Activated CD4-positive, alpha-beta memory T cell treated with anti-CD3 and anti-CD28 coated beads for 36 hours (primary cell): ENCODE results near the gene NEK3. TPM values are rescaled to one million over a fixed set of nuclear protein-coding genes. Genes with fewer than 3 reads are reported as not detected.
"Not testable (repeated sequence)": the region's sequence is repeated elsewhere in the genome, so short reads cannot be mapped to it uniquely, and the experiment has no call there.

Source experiments
- CTCF ChIA-PET: fragments of 350-600 bp; sonication (Branson Sonifier 250); formaldehyde crosslinking; loops from one replicate; lab custom pipeline; 2021; ENCODE audit warnings: antibody characterized with exemption, inconsistent platforms; lab: Charles Lee
- POLR2A ChIA-PET: fragments of 350-600 bp; sonication (Branson Sonifier 250); formaldehyde crosslinking; loops from one replicate; lab custom pipeline; 2021; ENCODE audit warnings: antibody characterized with exemption; lab: Charles Lee
- DNase-seq: peaks from one replicate; pipeline ENCODE4 v3.0.0-alpha.2; 2020
- H3K27ac Mint-ChIP-seq: one replicate; pipeline ENCODE4 v1.8.0; 2021; ENCODE audit warnings: mixed read lengths
- H3K27me3 Mint-ChIP-seq: one replicate; pipeline ENCODE4 v1.8.0; 2021; ENCODE audit warnings: mixed read lengths
- H3K36me3 Mint-ChIP-seq: one replicate; pipeline ENCODE4 v1.8.0; 2021; ENCODE audit warnings: mixed read lengths
- H3K4me1 Mint-ChIP-seq: one replicate; pipeline ENCODE4 v1.8.0; 2021; ENCODE audit warnings: low read depth, mixed read lengths
- H3K4me3 Mint-ChIP-seq: one replicate; pipeline ENCODE4 v1.8.0; 2021; ENCODE audit warnings: mild to moderate bottlenecking, mixed read lengths
- H3K9me3 Mint-ChIP-seq: one replicate; pipeline ENCODE4 v1.8.0; 2021; ENCODE audit warnings: mixed read lengths
- intact Hi-C: fragments of 100-400 bp; cut with micrococcal nuclease; formaldehyde crosslinking; loops from one replicate; pipeline ENCODE4 v1.15.1; 2023
- total RNA-seq, 2 experiments: library from RNA; stranded (reverse); gene quantifications; one replicate each; pipeline ENCODE4 v1.2.3, GENCODE V29; 2021

Gene NEK3
- total RNA-seq, 2 experiments from 2014 or later = 11.0 to 12.9 TPM

- H3K36me3 Mint-ChIP-seq, H3K9me3 Mint-ChIP-seq, POLR2A ChIA-PET, H3K27me3 Mint-ChIP-seq, DNase-seq: not testable (repeated sequence)
- Mint-ChIP-seq H3K27ac (peak overlapping the region; percentile 91), H3K4me3 (peak overlapping the region; percentile 97), H3K4me1 (peaks cover 22% of the 10 kb centered on the region)
- CTCF ChIA-PET = interaction anchor here (0.5 to 1.3 kb wide), 3 partner anchors 13 to 257 kb away, joined by 3 to 9 read pairs (median 5); partner anchors contain the start of gene VPS36
- intact Hi-C loops = loop anchor here (1.0 to 10.0 kb wide), 8 partner anchors 34 to 1281 kb away; partner anchors contain the start of genes ALG11, CKAP2, INTS6 and NEK3
Measured at GRCh38 chr13:52193587-52194183, 34.3 kb upstream of the NEK3 start.

- peaks cover 25% of the 10 kb centered on the region for H3K4me1 Mint-ChIP-seq
- intact Hi-C loops, CTCF ChIA-PET, H3K36me3 Mint-ChIP-seq, H3K27me3 Mint-ChIP-seq, H3K9me3 Mint-ChIP-seq, H3K4me3 Mint-ChIP-seq, POLR2A ChIA-PET: not testable (repeated sequence)
- DNase-seq = peak; percentile 29
- peak overlapping the region; percentile 51 for H3K27ac Mint-ChIP-seq
Measured at GRCh38 chr13:52187424-52188187, 28.2 kb upstream of the NEK3 start.

- H3K4me1 Mint-ChIP-seq = peaks cover 22% of the 10 kb centered on the region
- peak overlapping the region; percentile 51 for H3K27ac Mint-ChIP-seq
- CTCF ChIA-PET = no interaction called here
Measured at GRCh38 chr13:52187029-52187423, 27.6 kb upstream of the NEK3 start.

GRCh38 chr13:52181316-52181954 lies 22.0 kb upstream of the NEK3 start:
- CTCF ChIA-PET, DNase-seq, POLR2A ChIA-PET, H3K27me3 Mint-ChIP-seq, H3K9me3 Mint-ChIP-seq, H3K4me3 Mint-ChIP-seq, H3K27ac Mint-ChIP-seq, H3K4me1 Mint-ChIP-seq, intact Hi-C loops: not testable (repeated sequence)
- H3K36me3 Mint-ChIP-seq = peaks cover 19% of the 10 kb centered on the region

More at GRCh38 chr13:52187029-52187423, 27.6 kb upstream of the NEK3 start:
- Mint-ChIP-seq H3K36me3 (peaks cover 8% of the 10 kb centered on the region), H3K4me3 (no peak overlapping the region), H3K27me3 (no peaks in the 10 kb centered on the region), H3K9me3 (no peaks in the 10 kb centered on the region)
- POLR2A ChIA-PET = no interaction called here
- intact Hi-C loops = no loop called here
- no peak for DNase-seq

GRCh38 chr13:52179925-52180324 lies 20.5 kb upstream of the NEK3 start:
- CTCF ChIA-PET = interaction anchor here (1.2 kb wide), 1 partner anchor 9 kb away, joined by 3 read pairs; no protein-coding TSS in a partner anchor
- H3K9me3 Mint-ChIP-seq = no peaks in the 10 kb centered on the region
- POLR2A ChIA-PET = no interaction called here
- no peak overlapping the region for H3K27ac Mint-ChIP-seq
- H3K36me3 Mint-ChIP-seq = peaks cover 21% of the 10 kb centered on the region
- H3K4me3 Mint-ChIP-seq = no peak overlapping the region
- DNase-seq = no peak
- intact Hi-C loops = no loop called here
- no peaks in the 10 kb centered on the region for H3K4me1 Mint-ChIP-seq
- H3K27me3 Mint-ChIP-seq = no peaks in the 10 kb centered on the region

GRCh38 chr13:52177276-52177675 lies 17.9 kb upstream of the NEK3 start:
- H3K9me3 Mint-ChIP-seq = no peaks in the 10 kb centered on the region
- intact Hi-C loops = no loop called here
- ChIA-PET CTCF (no interaction called here), POLR2A (interaction anchor here (0.7 kb wide), 1 partner anchor 789 kb away, joined by 3 read pairs; no protein-coding TSS in a partner anchor)
- H3K27me3 Mint-ChIP-seq = no peaks in the 10 kb centered on the region
- H3K36me3 Mint-ChIP-seq = peaks cover 17% of the 10 kb centered on the region
- no peak overlapping the region for H3K4me3 Mint-ChIP-seq
- peaks cover 8% of the 10 kb centered on the region for H3K4me1 Mint-ChIP-seq
- DNase-seq = no peak
- no peak overlapping the region for H3K27ac Mint-ChIP-seq

GRCh38 chr13:52173970-52174369 lies 14.6 kb upstream of the NEK3 start:
- intact Hi-C loops, DNase-seq, H3K27me3 Mint-ChIP-seq, POLR2A ChIA-PET, H3K4me1 Mint-ChIP-seq, H3K9me3 Mint-ChIP-seq, H3K4me3 Mint-ChIP-seq: not testable (repeated sequence)
- Mint-ChIP-seq H3K36me3 (peaks cover 13% of the 10 kb centered on the region), H3K27ac (peak overlapping the region; percentile 9)
- CTCF ChIA-PET = interaction anchor here (0.8 kb wide), 1 partner anchor 17 kb away, joined by 3 read pairs; no protein-coding TSS in a partner anchor

GRCh38 chr13:52173373-52173772 lies 14.0 kb upstream of the NEK3 start:
- ChIA-PET POLR2A (no interaction called here), CTCF (interaction anchor here (0.8 kb wide), 2 partner anchors 16 to 21 kb away, joined by 3 read pairs; no protein-coding TSS in a partner anchor)
- no peak overlapping the region for H3K4me3 Mint-ChIP-seq
- H3K27ac Mint-ChIP-seq = peak overlapping the region; percentile 20
- peaks cover 8% of the 10 kb centered on the region for H3K4me1 Mint-ChIP-seq
- H3K9me3 Mint-ChIP-seq = no peaks in the 10 kb centered on the region
- H3K36me3 Mint-ChIP-seq = peaks cover 13% of the 10 kb centered on the region
- H3K27me3 Mint-ChIP-seq = no peaks in the 10 kb centered on the region
- intact Hi-C loops = no loop called here
- DNase-seq = no peak

GRCh38 chr13:52171686-52172085 lies 12.3 kb upstream of the NEK3 start:
- DNase-seq, intact Hi-C loops, H3K4me3 Mint-ChIP-seq, H3K9me3 Mint-ChIP-seq, H3K27ac Mint-ChIP-seq, POLR2A ChIA-PET, CTCF ChIA-PET, H3K4me1 Mint-ChIP-seq, H3K27me3 Mint-ChIP-seq: not testable (repeated sequence)
- peaks cover 11% of the 10 kb centered on the region for H3K36me3 Mint-ChIP-seq

GRCh38 chr13:52170828-52171391 lies 11.5 kb upstream of the NEK3 start:
- H3K36me3 Mint-ChIP-seq = peaks cover 17% of the 10 kb centered on the region
- H3K27me3 Mint-ChIP-seq, H3K4me3 Mint-ChIP-seq, H3K27ac Mint-ChIP-seq, POLR2A ChIA-PET, H3K4me1 Mint-ChIP-seq, CTCF ChIA-PET, H3K9me3 Mint-ChIP-seq, DNase-seq, intact Hi-C loops: not testable (repeated sequence)

- H3K9me3 Mint-ChIP-seq = no peaks in the 10 kb centered on the region
- H3K36me3 Mint-ChIP-seq = peaks cover 15% of the 10 kb centered on the region
Measured at GRCh38 chr13:52169839-52170238, 10.4 kb upstream of the NEK3 start.

GRCh38 chr13:52165411-52165810 lies 6.0 kb upstream of the NEK3 start:
- intact Hi-C loops = no loop called here
- peaks cover 4% of the 10 kb centered on the region for H3K4me1 Mint-ChIP-seq
- CTCF ChIA-PET = no interaction called here
- no peak for DNase-seq
- POLR2A ChIA-PET = no interaction called here
- no peak overlapping the region for H3K4me3 Mint-ChIP-seq
- H3K27me3 Mint-ChIP-seq = no peaks in the 10 kb centered on the region
- H3K27ac Mint-ChIP-seq = no peak overlapping the region
- peaks cover 11% of the 10 kb centered on the region for H3K36me3 Mint-ChIP-seq
- H3K9me3 Mint-ChIP-seq = no peaks in the 10 kb centered on the region

More at GRCh38 chr13:52169839-52170238, 10.4 kb upstream of the NEK3 start:
- Mint-ChIP-seq H3K4me3 (no peak overlapping the region), H3K27me3 (no peaks in the 10 kb centered on the region), H3K27ac (no peak overlapping the region), H3K4me1 (peaks cover 8% of the 10 kb centered on the region)
- POLR2A ChIA-PET = no interaction called here
- CTCF ChIA-PET = no interaction called here
- no peak for DNase-seq
- intact Hi-C loops = no loop called here
